Measurements from ENCODE around the gene CD22.
"Not testable (repeated sequence)": the region's sequence is repeated elsewhere in the genome, so short reads cannot be mapped to it uniquely, and the experiment has no call there.

- TF ChIP-seq, protein P1, sequence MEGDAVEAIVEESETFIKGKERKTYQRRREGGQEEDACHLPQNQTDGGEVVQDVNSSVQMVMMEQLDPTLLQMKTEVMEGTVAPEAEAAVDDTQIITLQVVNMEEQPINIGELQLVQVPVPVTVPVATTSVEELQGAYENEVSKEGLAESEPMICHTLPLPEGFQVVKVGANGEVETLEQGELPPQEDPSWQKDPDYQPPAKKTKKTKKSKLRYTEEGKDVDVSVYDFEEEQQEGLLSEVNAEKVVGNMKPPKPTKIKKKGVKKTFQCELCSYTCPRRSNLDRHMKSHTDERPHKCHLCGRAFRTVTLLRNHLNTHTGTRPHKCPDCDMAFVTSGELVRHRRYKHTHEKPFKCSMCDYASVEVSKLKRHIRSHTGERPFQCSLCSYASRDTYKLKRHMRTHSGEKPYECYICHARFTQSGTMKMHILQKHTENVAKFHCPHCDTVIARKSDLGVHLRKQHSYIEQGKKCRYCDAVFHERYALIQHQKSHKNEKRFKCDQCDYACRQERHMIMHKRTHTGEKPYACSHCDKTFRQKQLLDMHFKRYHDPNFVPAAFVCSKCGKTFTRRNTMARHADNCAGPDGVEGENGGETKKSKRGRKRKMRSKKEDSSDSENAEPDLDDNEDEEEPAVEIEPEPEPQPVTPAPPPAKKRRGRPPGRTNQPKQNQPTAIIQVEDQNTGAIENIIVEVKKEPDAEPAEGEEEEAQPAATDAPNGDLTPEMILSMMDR (IDR thresholded peaks at IDR 0.05; ENCODE audit: low read length), result not testable (repeated sequence)
- TF ChIP-seq EZH2phosphoT487 (IDR thresholded peaks at IDR 0.05; ENCODE audit: low read length); EZH2 (optimal IDR thresholded peaks at IDR 0.05; ENCODE audit: low read depth, low read length): not testable (repeated sequence)
Observed at GRCh38 chr19:35285465-35285864, 43.5 kb upstream of the CD22 start.
